Smooth muscle cell (in vitro differentiated cells): ENCODE measurements around the gene ZBTB44. TPM values are rescaled to one million over a fixed set of nuclear protein-coding genes. Genes with fewer than 3 reads are reported as not detected.

ENCODE experiments used
- DNase-seq: peaks from one replicate; lab custom pipeline; 2025; ENCODE audit not compliant: unreplicated experiment; lab: John Stamatoyannopoulos, UW
- H2AFZ ChIP-seq: fragments of 200-600 bp; sonication (generic); 2 replicates; pipeline ENCODE4 v1.6.0; 2016; ENCODE audit warnings: antibody characterized with exemption, low read depth, mild to moderate bottlenecking
- H3F3A ChIP-seq: fragments of 200-600 bp; sonication (generic); 2 replicates; pipeline ENCODE4 v1.6.0; 2017; ENCODE audit warnings: antibody characterized with exemption, low read depth
- H3K27ac ChIP-seq: fragments of 200-600 bp; sonication (generic); 2 replicates; pipeline ENCODE4 v1.5.1; 2016; ENCODE audit warnings: low read depth, mild to moderate bottlenecking
- H3K27me3 ChIP-seq: fragments of 200-600 bp; sonication (generic); 2 replicates; pipeline ENCODE4 v1.6.1; 2016; ENCODE audit warnings: low read depth, mild to moderate bottlenecking
- H3K36me3 ChIP-seq: fragments of 200-600 bp; sonication (generic); 2 replicates; pipeline ENCODE4 v1.5.1; 2016; ENCODE audit warnings: low read depth
- H3K4me1 ChIP-seq: fragments of 200-600 bp; sonication (generic); 2 replicates; pipeline ENCODE4 v1.5.1; 2016; ENCODE audit warnings: low read depth
- H3K4me2 ChIP-seq: fragments of 200-600 bp; sonication (generic); 2 replicates; pipeline ENCODE4 v1.6.0; 2016; ENCODE audit warnings: mild to moderate bottlenecking
- H3K4me3 ChIP-seq: fragments of 200-600 bp; sonication (generic); 2 replicates; pipeline ENCODE4 v1.5.1; 2016; ENCODE audit warnings: mild to moderate bottlenecking
- H3K79me2 ChIP-seq: fragments of 200-600 bp; sonication (generic); 2 replicates; pipeline ENCODE4 v1.6.0; 2016; ENCODE audit warnings: low read depth, mild to moderate bottlenecking
- H3K9ac ChIP-seq: fragments of 200-600 bp; sonication (generic); 2 replicates; pipeline ENCODE4 v1.6.0; 2016; ENCODE audit warnings: low read depth
- H3K9me3 ChIP-seq: fragments of 200-600 bp; sonication (generic); replicated peaks from 2 replicates; pipeline ENCODE4 v1.5.1; 2016; ENCODE audit warnings: low read depth
- H4K20me1 ChIP-seq: fragments of 200-600 bp; sonication (generic); 2 replicates; pipeline ENCODE4 v1.6.0; 2016; ENCODE audit warnings: low read depth
- CTCF ChIP-seq: fragments of 200-600 bp; sonication (generic); IDR thresholded peaks from 2 replicates; pipeline ENCODE4 v1.5.1; 2017; ENCODE audit warnings: borderline replicate concordance, mild to moderate bottlenecking, antibody characterized with exemption; ENCODE audit not compliant: insufficient read depth, poor library complexity, severe bottlenecking
- WGBS: methylation state at CpG from one replicate; pipeline ENCODE4 v1.1.7; 2016; ENCODE audit warnings: low lambda C conversion rate; 5-methylcytosine and 5-hydroxymethylcytosine counted together
- polyA plus RNA-seq: library from polyadenylated mRNA; unstranded; fragments of >200 nt; fragmentation: Nextera tagmentation; extraction: Ambion mirVana; gene quantifications from 2 replicates; pipeline ENCODE4 v1.2.1, GENCODE V29; 2016
- total RNA-seq: library from RNA; depleted of rRNA; stranded (reverse); fragments of >200 nt; gene quantifications from 2 replicates; pipeline ENCODE4 v1.2.3, GENCODE V29; 2014

ZBTB44 gene
- total and polyA plus RNA-seq, 2 experiments from 2014 or later = 2.3 to 27.3 TPM

GRCh38 chr11:130219148-130219547 is 95.6 kb downstream of the ZBTB44 start:
- H3K4me2 ChIP-seq = no peak overlapping the region
- no peaks in the 10 kb centered on the region for H3K79me2 ChIP-seq
- no peaks in the 10 kb centered on the region for H3F3A ChIP-seq
- no peak overlapping the region for H3K4me3 ChIP-seq
- H3K4me1 ChIP-seq = no peaks in the 10 kb centered on the region
- no peaks in the 10 kb centered on the region for H4K20me1 ChIP-seq
- H2AFZ ChIP-seq = no peak overlapping the region
- H3K36me3 ChIP-seq = no peaks in the 10 kb centered on the region
- TF ChIP-seq CTCF = no peak
- DNase-seq = no peak
- no peak overlapping the region for H3K9ac ChIP-seq
- no peaks in the 10 kb centered on the region for H3K9me3 ChIP-seq
- 96% methylated on average over 8 of the region's 8 CpGs for WGBS
- H3K27me3 ChIP-seq = peaks cover 36% of the 10 kb centered on the region
- H3K27ac ChIP-seq = no peak overlapping the region

GRCh38 chr11:130218501-130219070 is 96.1 kb downstream of the ZBTB44 start:
- Histone ChIP-seq H3K36me3 (no peaks in the 10 kb centered on the region), H3K4me3 (no peak overlapping the region), H3K4me2 (no peak overlapping the region), H3K9ac (no peak overlapping the region), H3K9me3 (no peaks in the 10 kb centered on the region), H3F3A (no peaks in the 10 kb centered on the region), H2AFZ (no peak overlapping the region), H3K4me1 (no peaks in the 10 kb centered on the region), H3K79me2 (no peaks in the 10 kb centered on the region), H4K20me1 (no peaks in the 10 kb centered on the region), H3K27me3 (peaks cover 36% of the 10 kb centered on the region), H3K27ac (no peak overlapping the region)
- TF ChIP-seq CTCF = no peak
- no peak for DNase-seq
- WGBS = 92% methylated on average over 14 of the region's 14 CpGs

- Histone ChIP-seq H2AFZ (no peak overlapping the region), H3K27ac (no peak overlapping the region), H3K4me2 (no peak overlapping the region), H4K20me1 (no peaks in the 10 kb centered on the region), H3K9me3 (no peaks in the 10 kb centered on the region), H3K4me1 (no peaks in the 10 kb centered on the region), H3K36me3 (no peaks in the 10 kb centered on the region), H3K27me3 (peaks cover 42% of the 10 kb centered on the region), H3K9ac (no peak overlapping the region), H3K4me3 (no peak overlapping the region), H3F3A (no peaks in the 10 kb centered on the region), H3K79me2 (no peaks in the 10 kb centered on the region)
- TF ChIP-seq CTCF = no peak
- no peak for DNase-seq
- WGBS = 78% methylated on average over 21 of the region's 21 CpGs
Measured at GRCh38 chr11:130217133-130218031, 97.3 kb downstream of the ZBTB44 start.
